H1 (cell line): Measurements from ENCODE around the gene GALNT2. TPM values are rescaled to one million over a fixed set of nuclear protein-coding genes. Genes with fewer than 3 reads are reported as not detected.

Experiments used
- CTCF ChIA-PET: fragments of 300-600 bp; sonication (Branson Sonifier 250); formaldehyde crosslinking; loops from one replicate; lab custom pipeline; 2021; ENCODE audit not compliant: partially characterized antibody; lab: Charles Lee
- POLR2A ChIA-PET: fragments of 300-600 bp; sonication (Branson Sonifier 250); formaldehyde crosslinking; loops from one replicate; lab custom pipeline; 2021; ENCODE audit warnings: inconsistent platforms; ENCODE audit not compliant: partially characterized antibody; lab: Charles Lee
- DNase-seq, 2 experiments: peaks; one replicate each; pipeline versions ENCODE4 v3.0.0 to v3.0.0-alpha.2; 2010 to 2022; ENCODE audit warnings: low spot score in 2 of 2, low read depth in 1 of 2, mixed read lengths in 1 of 2
- FAIRE-seq: peaks from 2 replicates; lab custom pipeline; 2011; peaks lifted over from hg19 to GRCh38; lab: Jason Lieb, UNC
- H2AFZ ChIP-seq: 2 replicates; pipeline ENCODE4 v1.8.1; 2012; ENCODE audit warnings: low read length, inconsistent platforms
- H2AK5ac ChIP-seq: 2 replicates; pipeline ENCODE4 v1.6.1; 2013; ENCODE audit warnings: low read depth, low read length
- H2BK120ac ChIP-seq: replicated peaks from 2 replicates; pipeline ENCODE3; 2013; ENCODE audit warnings: low read depth, low read length, inconsistent platforms
- H2BK12ac ChIP-seq: 2 replicates; pipeline ENCODE4 v1.6.1; 2013; ENCODE audit warnings: low read depth, low read length
- H2BK15ac ChIP-seq: 2 replicates; pipeline ENCODE4 v1.6.1; 2013; ENCODE audit warnings: low read length
- H2BK20ac ChIP-seq: 2 replicates; pipeline ENCODE4 v1.6.1; 2013; ENCODE audit warnings: low read length
- H2BK5ac ChIP-seq: 2 replicates; pipeline ENCODE4 v1.6.1; 2013; ENCODE audit warnings: low read depth, low read length
- H3K14ac ChIP-seq: 2 replicates; pipeline ENCODE4 v1.6.1; 2013; ENCODE audit warnings: inconsistent platforms; ENCODE audit not compliant: insufficient read length
- H3K18ac ChIP-seq: 2 replicates; pipeline ENCODE4 v1.6.1; 2013; ENCODE audit warnings: low read length; ENCODE audit errors: extremely low read depth
- H3K23ac ChIP-seq: 2 replicates; pipeline ENCODE4 v1.6.1; 2013; ENCODE audit warnings: inconsistent platforms; ENCODE audit not compliant: insufficient read length
- H3K23me2 ChIP-seq: 2 replicates; pipeline ENCODE4 v1.6.1; 2013; ENCODE audit warnings: low read depth, low read length
- H3K27ac ChIP-seq: 2 replicates; pipeline ENCODE4 v1.6.1; 2011; ENCODE audit warnings: low read depth, low read length, inconsistent platforms
- H3K27me3 ChIP-seq, 4 experiments: replicated peaks in 1 of 4; 1 replicate in 1 of 4; 2 replicates in 3 of 4; pipeline versions ENCODE4 v1.6.1 to v1.8.1; 2011 to 2013; ENCODE audit warnings: low read length in 3 of 4, mild to moderate bottlenecking in 3 of 4, inconsistent platforms in 2 of 4, mixed read lengths in 2 of 4, moderate library complexity in 1 of 4; ENCODE audit not compliant: control insufficient read depth in 3 of 4, insufficient read depth in 3 of 4; ENCODE audit errors: extremely low read depth in 1 of 4
- H3K36me3 ChIP-seq, 4 experiments: 2 replicates each; pipeline versions ENCODE4 v1.6.1 to v1.8.1; 2011 to 2013; ENCODE audit warnings: mild to moderate bottlenecking in 4 of 4, low read length in 3 of 4, moderate library complexity in 2 of 4, control low read depth in 1 of 4, inconsistent platforms in 1 of 4; ENCODE audit not compliant: insufficient read depth in 4 of 4, control insufficient read depth in 2 of 4
- H3K4ac ChIP-seq: replicated peaks from 2 replicates; pipeline ENCODE3; 2013; ENCODE audit warnings: low read length, low read depth, mixed read lengths, inconsistent platforms; ENCODE audit not compliant: insufficient read length
- H3K4me1 ChIP-seq, 4 experiments: replicated peaks in 1 of 4; 1 replicate in 1 of 4; 2 replicates in 3 of 4; pipeline versions ENCODE4 v1.6.1 to v1.8.1; 2011 to 2013; ENCODE audit warnings: low read length in 3 of 4, inconsistent platforms in 2 of 4, mixed read lengths in 1 of 4; ENCODE audit not compliant: insufficient read depth in 4 of 4, control insufficient read depth in 3 of 4
- H3K4me2 ChIP-seq, 2 experiments: 2 replicates each; pipeline versions ENCODE4 v1.6.1 to v1.8.1; 2011 to 2013; ENCODE audit warnings: low read depth in 2 of 2, low read length in 2 of 2, control low read depth in 1 of 2, inconsistent platforms in 1 of 2, mild to moderate bottlenecking in 1 of 2; ENCODE audit not compliant: insufficient read depth in 1 of 2
- H3K4me3 ChIP-seq, 4 experiments: fragments of 200-600, 300-600 bp in 1 of 4; sonication (generic), shearing (Covaris generic), sonication (Bioruptor Twin) in 1 of 4; 2 replicates each; pipeline versions ENCODE4 v1.5.1 to v1.8.1; 2011 to 2016; ENCODE audit warnings: low read length in 4 of 4, low read depth in 3 of 4, control low read depth in 2 of 4, inconsistent platforms in 2 of 4, mild to moderate bottlenecking in 2 of 4, mixed read lengths in 1 of 4, moderate library complexity in 1 of 4; ENCODE audit not compliant: insufficient read depth in 2 of 4; ENCODE audit errors: extremely low read depth in 1 of 4
- H3K56ac ChIP-seq: replicated peaks from 2 replicates; pipeline ENCODE3; 2013; ENCODE audit warnings: low read depth, mild to moderate bottlenecking, mixed read lengths, low read length, inconsistent platforms; ENCODE audit not compliant: insufficient read length
- H3K79me1 ChIP-seq: 2 replicates; pipeline ENCODE4 v1.6.1; 2013; ENCODE audit warnings: low read depth, low read length, control low read depth
- H3K79me2 ChIP-seq, 2 experiments: 2 replicates each; pipeline versions ENCODE4 v1.6.1 to v1.8.1; 2012 to 2013; ENCODE audit warnings: low read length in 2 of 2, mild to moderate bottlenecking in 2 of 2, inconsistent platforms in 1 of 2; ENCODE audit not compliant: insufficient read depth in 2 of 2, control insufficient read depth in 1 of 2
- H3K9ac ChIP-seq, 4 experiments: replicated peaks in 1 of 4; 1 replicate in 1 of 4; 2 replicates in 3 of 4; pipeline versions ENCODE4 v1.6.1 to v1.8.1; 2011 to 2013; ENCODE audit warnings: low read depth in 3 of 4, low read length in 3 of 4, control low read depth in 2 of 4, mild to moderate bottlenecking in 2 of 4, moderate library complexity in 2 of 4, inconsistent platforms in 1 of 4; ENCODE audit errors: extremely low read depth in 1 of 4
- H3K9me3 ChIP-seq, 2 experiments: 2 replicates each; pipeline versions ENCODE4 v1.6.1 to v1.8.1; 2012 to 2013; ENCODE audit warnings: mild to moderate bottlenecking in 2 of 2, moderate library complexity in 2 of 2, control low read depth in 1 of 2, inconsistent platforms in 1 of 2, low read depth in 1 of 2, low read length in 1 of 2, mixed read lengths in 1 of 2; ENCODE audit not compliant: insufficient read depth in 2 of 2
- H4K20me1 ChIP-seq, 2 experiments: replicated peaks in 1 of 2; 2 replicates each; pipeline versions ENCODE3 to v1.8.1; 2011 to 2013; ENCODE audit warnings: inconsistent platforms in 2 of 2, low read length in 2 of 2, mild to moderate bottlenecking in 1 of 2; ENCODE audit not compliant: insufficient read depth in 2 of 2, control insufficient read depth in 1 of 2
- H4K5ac ChIP-seq: 2 replicates; pipeline ENCODE4 v1.6.1; 2013; ENCODE audit warnings: low read length, low read depth, mixed read lengths, inconsistent platforms; ENCODE audit not compliant: insufficient read length
- H4K8ac ChIP-seq: 2 replicates; pipeline ENCODE4 v1.8.0; 2013; ENCODE audit warnings: mild to moderate bottlenecking, moderate library complexity, low read length, inconsistent platforms; ENCODE audit not compliant: insufficient read depth; ENCODE audit errors: extremely low read depth
- H4K91ac ChIP-seq: replicated peaks from 2 replicates; pipeline ENCODE3; 2013; ENCODE audit warnings: low read length, mixed read lengths, inconsistent platforms; ENCODE audit not compliant: insufficient read length
- JUN ChIP-seq: IDR thresholded peaks from 2 replicates; pipeline ENCODE4 v1.6.1; 2011; ENCODE audit warnings: low read depth, mild to moderate bottlenecking, improper control_type of control experiment, low read length
- KDM4A ChIP-seq: IDR thresholded peaks from one replicate; pipeline ENCODE4 v1.7.1; 2012; ENCODE audit warnings: low read depth, mild to moderate bottlenecking, moderate library complexity, low read length, inconsistent platforms; ENCODE audit not compliant: severe bottlenecking
- KDM5A ChIP-seq: fragments of 200-600 bp; IDR thresholded peaks from 2 replicates; pipeline ENCODE4 v1.7.1; 2012; ENCODE audit warnings: mild to moderate bottlenecking, low read length, inconsistent platforms, mixed read lengths
- SP1 ChIP-seq: IDR thresholded peaks from 2 replicates; pipeline ENCODE4 v1.6.1; 2011; ENCODE audit warnings: low read depth, low read length
- SP4 ChIP-seq: IDR thresholded peaks from 2 replicates; pipeline ENCODE4 v1.6.1; 2012; ENCODE audit warnings: low read length, inconsistent platforms
- TCF12 ChIP-seq: IDR thresholded peaks from 2 replicates; pipeline ENCODE4 v1.6.1; 2011; ENCODE audit warnings: low read depth, mild to moderate bottlenecking, low read length
- WGBS, 2 experiments: shearing (Covaris generic) in 1 of 2; methylation state at CpG; one replicate each; pipeline versions ENCODE4 v1.1.6 to v1.1.7; 2013 to 2015; ENCODE audit warnings: low lambda C conversion rate in 2 of 2, mixed read lengths in 2 of 2, inconsistent platforms in 1 of 2, low coverage in 1 of 2, missing lambda C conversion rate in 1 of 2; ENCODE audit not compliant: insufficient replicate concordance in 2 of 2, insufficient coverage in 1 of 2, insufficient read length in 1 of 2; ENCODE audit errors: extremely low coverage in 1 of 2, missing lambda C conversion rate in 1 of 2; 5-methylcytosine and 5-hydroxymethylcytosine counted together
- polyA plus RNA-seq, 7 experiments: library from polyadenylated mRNA; depleted of rRNA in 3 of 7; stranded (reverse) in 5 of 7; unstranded in 2 of 7; fragments of >200 nt in 5 of 7; fragments of 200-250 nt in 2 of 7; gene quantifications; 1 replicate in 5 of 7; 2 replicates in 1 of 7; 4 replicates in 1 of 7; pipeline versions ENCODE4 v1.2.1 to v1.2.3, GENCODE V29; 2011 to 2013; ENCODE audit warnings: missing spikeins in 2 of 7, mixed read lengths in 2 of 7
- total RNA-seq: library from RNA; stranded (reverse); fragmentation: NEBNext Ultra II Directional; extraction: Animal tissue kit (Norgen Biotek cat#: 25700); gene quantifications from 2 replicates; pipeline ENCODE4 v1.2.1, GENCODE V29; 2021

The GALNT2 gene
- total and polyA plus RNA-seq, 2 of the 8 experiments (the other 6 are each of a cell fraction or from before 2014, with no cell fraction given), result 34.5 to 75.3 TPM

DNA sequence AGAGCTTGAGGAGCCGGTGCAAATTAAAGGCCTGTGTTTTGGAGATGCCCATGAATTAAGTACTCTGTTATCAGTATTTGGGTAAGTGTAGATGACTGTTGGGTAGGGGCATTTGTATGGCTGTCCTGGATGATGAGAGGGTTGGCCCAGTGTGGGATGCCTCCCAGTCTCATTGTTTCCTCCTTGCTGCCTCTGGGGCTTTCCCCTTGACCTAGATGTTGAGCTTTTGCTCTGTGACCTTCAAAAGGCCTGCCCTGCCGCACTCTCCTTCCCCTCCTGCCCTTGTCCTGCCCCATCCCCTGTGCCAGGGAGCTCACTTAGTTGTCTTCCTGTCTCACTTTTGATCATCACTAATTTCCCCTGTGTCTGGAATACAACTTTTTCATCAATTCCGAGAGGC, 10.0 kb downstream of the GALNT2 start:
- H3K79me2 ChIP-seq, result peaks cover 12 to 94% of the 10 kb centered on the region in 2 experiments; a peak in 3 of 4 replicates
- no peak for FAIRE-seq

More for the DNA sequence above, 10.0 kb downstream of the GALNT2 start:
- peaks cover 0 to 9% (median 3%) of the 10 kb centered on the region in 4 experiments; a peak in 3 of 7 replicates for H3K4me1 ChIP-seq
- no peak overlapping the region for H3K56ac ChIP-seq
- H3K9me3 ChIP-seq, result no peaks in the 10 kb centered on the region
- no peak overlapping the region for H4K91ac ChIP-seq
- H3K27ac ChIP-seq, result no peak overlapping the region
- H2BK12ac ChIP-seq, result no peak overlapping the region
- ChIA-PET POLR2A (no interaction called here), CTCF (interaction anchor here (0.5 to 1.4 kb wide), 4 partner anchors 25 to 387 kb away, joined by 3 read pairs; no protein-coding TSS in a partner anchor)
- H2AFZ ChIP-seq, result no peak overlapping the region
- H4K8ac ChIP-seq, result no peak overlapping the region
- no peak overlapping the region for H3K9ac ChIP-seq
- no peak overlapping the region for H3K18ac ChIP-seq
- H3K4ac ChIP-seq, result no peak overlapping the region
- no peak overlapping the region for H3K4me2 ChIP-seq
- no peaks in the 10 kb centered on the region for H3K23me2 ChIP-seq
- H4K20me1 ChIP-seq, result peaks cover 12 to 22% of the 10 kb centered on the region in 2 experiments
- H3K79me1 ChIP-seq, result peaks cover 40% of the 10 kb centered on the region
- H3K23ac ChIP-seq, result no peak overlapping the region
- 91% methylated on average over 3 of the region's 3 CpGs; no CpG with 5 or more reads in 1 of the 2 experiments for WGBS, 2 experiments
- no peaks in the 10 kb centered on the region; a peak in 1 of 7 replicates for H3K27me3 ChIP-seq
- H3K4me3 ChIP-seq, result no peak overlapping the region
- no peak for DNase-seq
- no peak overlapping the region for H2BK5ac ChIP-seq
- TF ChIP-seq SP1 (no peak), TCF12 (no peak), KDM5A (no peak), JUN (no peak), SP4 (no peak), KDM4A (no peak)
- H3K36me3 ChIP-seq, result no peaks in the 10 kb centered on the region
- no peak overlapping the region for H3K14ac ChIP-seq
- no peak overlapping the region for H4K5ac ChIP-seq
- H2BK15ac ChIP-seq, result no peak overlapping the region
- no peak overlapping the region for H2BK120ac ChIP-seq
- no peak overlapping the region for H2BK20ac ChIP-seq
- no peak overlapping the region for H2AK5ac ChIP-seq
